Measurements from ENCODE around the gene SLC9A8. TPM values are rescaled to one million over a fixed set of nuclear protein-coding genes. Genes with fewer than 3 reads are reported as not detected.

SLC9A8 gene
- total and polyA plus RNA-seq, 2 of the 8 experiments (the other 6 are each of a cell fraction or from before 2014, with no cell fraction given): 3.2 to 6.2 TPM

GRCh38 chr20:49883246-49883802, 70.7 kb downstream of the SLC9A8 start:
- H2BK12ac ChIP-seq (ENCODE audit: low read depth, low read length): no peak overlapping the region
- no peak overlapping the region for H3K4me2 ChIP-seq (ENCODE audit: insufficient read depth in 1 of 2, low read depth in 2 of 2, low read length in 2 of 2)
- H3K79me2 ChIP-seq (ENCODE audit: control insufficient read depth in 1 of 2, insufficient read depth in 2 of 2, low read length in 2 of 2): no peaks in the 10 kb centered on the region
- no peak overlapping the region for H3K27ac ChIP-seq (ENCODE audit: low read depth, low read length)
- ChIA-PET CTCF (ENCODE audit: partially characterized antibody) (interaction anchor here (0.7 to 11.7 kb wide), 5 partner anchors 33 to 399 kb away, joined by 3 to 162 read pairs (median 4); no protein-coding TSS in a partner anchor), POLR2A (ENCODE audit: partially characterized antibody) (interaction anchor here (0.6 kb wide), 1 partner anchor 263 kb away, joined by 3 read pairs; no protein-coding TSS in a partner anchor)
- FAIRE-seq: no peak
- no peaks in the 10 kb centered on the region for H3K27me3 ChIP-seq (replicated peaks in 1 of 4; ENCODE audit: control insufficient read depth in 3 of 4, extremely low read depth in 1 of 4, insufficient read depth in 3 of 4, low read length in 3 of 4)
- H2BK15ac ChIP-seq (ENCODE audit: low read length): no peak overlapping the region
- H2BK5ac ChIP-seq (ENCODE audit: low read depth, low read length): no peak overlapping the region
- H3K36me3 ChIP-seq (ENCODE audit: control insufficient read depth in 2 of 4, insufficient read depth in 4 of 4, low read length in 3 of 4): peaks cover 0 to 12% (median 0%) of the 10 kb centered on the region in 4 experiments; a peak in 2 of 8 replicates
- no peaks in the 10 kb centered on the region for H3K9me3 ChIP-seq (ENCODE audit: insufficient read depth in 2 of 2, low read depth in 1 of 2, low read length in 1 of 2)
- no peak overlapping the region for H4K91ac ChIP-seq (replicated peaks; ENCODE audit: insufficient read length, low read length)
- no peak overlapping the region for H3K9ac ChIP-seq (replicated peaks in 1 of 4; ENCODE audit: extremely low read depth in 1 of 4, low read depth in 3 of 4, low read length in 3 of 4)
- H2AK5ac ChIP-seq (ENCODE audit: low read depth, low read length): no peak overlapping the region
- no peak overlapping the region for H3K4me3 ChIP-seq (ENCODE audit: extremely low read depth in 1 of 4, insufficient read depth in 2 of 4, low read depth in 3 of 4, low read length in 4 of 4)
- no peak overlapping the region for H3K23ac ChIP-seq (ENCODE audit: insufficient read length)
- no peak overlapping the region for H2AFZ ChIP-seq (ENCODE audit: low read length)
- H4K5ac ChIP-seq (ENCODE audit: insufficient read length, low read depth, low read length): no peak overlapping the region
- peaks cover 1% of the 10 kb centered on the region; the same call in 1 of the 2 replicates for H3K23me2 ChIP-seq (ENCODE audit: low read depth, low read length)
- no peak overlapping the region for H2BK20ac ChIP-seq (ENCODE audit: low read length)
- H3K56ac ChIP-seq (replicated peaks; ENCODE audit: insufficient read length, low read depth, low read length): no peak overlapping the region
- DNase-seq (ENCODE audit: low read depth in 1 of 2, low spot score in 2 of 2): no peak
- H3K14ac ChIP-seq (ENCODE audit: insufficient read length): no peak overlapping the region
- no peak overlapping the region for H3K4ac ChIP-seq (replicated peaks; ENCODE audit: insufficient read length, low read depth, low read length)
- no peak overlapping the region for H4K8ac ChIP-seq (ENCODE audit: extremely low read depth, insufficient read depth, low read length)
- TF ChIP-seq RNF2 (IDR thresholded peaks at IDR 0.05; ENCODE audit: borderline replicate concordance, low read depth, low read length, missing control alignments, poor library complexity, severe bottlenecking): no peak
- no peak for TF ChIP-seq CHD1 (IDR thresholded peaks at IDR 0.05; ENCODE audit: low read depth, low read length)
- no peak for TF ChIP-seq TCF12 (IDR thresholded peaks at IDR 0.05; ENCODE audit: low read depth, low read length)
- TF ChIP-seq SP1 (IDR thresholded peaks at IDR 0.05; ENCODE audit: low read depth, low read length): no peak
- no peak for TF ChIP-seq CREB1 (IDR thresholded peaks at IDR 0.05)
- no peak for TF ChIP-seq RXRA (IDR thresholded peaks at IDR 0.05; ENCODE audit: insufficient read depth, low read depth, low read length)
- H3K79me1 ChIP-seq (ENCODE audit: low read depth, low read length): no peaks in the 10 kb centered on the region
- H3K4me1 ChIP-seq (replicated peaks in 1 of 4; ENCODE audit: control insufficient read depth in 3 of 4, insufficient read depth in 4 of 4, low read length in 3 of 4): peaks cover 0 to 2% (median under 1%) of the 10 kb centered on the region in 4 experiments; a peak in 3 of 7 replicates
- H4K20me1 ChIP-seq (replicated peaks in 1 of 2; ENCODE audit: control insufficient read depth in 1 of 2, insufficient read depth in 2 of 2, low read length in 2 of 2): peaks cover 2 to 8% of the 10 kb centered on the region in 2 experiments
- no peak overlapping the region for H3K18ac ChIP-seq (ENCODE audit: extremely low read depth, low read length)
- 91% methylated on average over 10 of the region's 10 CpGs; no CpG with 5 or more reads in 1 of the 2 experiments for WGBS, 2 experiments (ENCODE audit: extremely low coverage in 1 of 2, insufficient coverage in 1 of 2, insufficient read length in 1 of 2, insufficient replicate concordance in 2 of 2, low coverage in 1 of 2, low lambda C conversion rate in 2 of 2, missing lambda C conversion rate in 1 of 2)
- H2BK120ac ChIP-seq (replicated peaks; ENCODE audit: low read depth, low read length): no peak overlapping the region

Data from H1 (cell line).